Measurements from ENCODE around the gene TP53TG3.
"Not testable (repeated sequence)": the region's sequence is repeated elsewhere in the genome, so short reads cannot be mapped to it uniquely, and the experiment has no call there.

Gene TP53TG3

GRCh38 chr16:32676065-32676464 is at the start of gene TP53TG3:
TP53TG3 (minus strand) TSS chr16:32676165; CDS start chr16:32676097, 68 bp downstream.
- DNase-seq: not testable (repeated sequence)

- DNase-seq: not testable (repeated sequence)
Measured at GRCh38 chr16:32650876-32651275, 25.1 kb downstream of the TP53TG3 start.

GRCh38 chr16:32647562-32647961 is 28.4 kb downstream of the TP53TG3 start:
- not testable (repeated sequence) for DNase-seq

GRCh38 chr16:32646780-32647179 is 29.2 kb downstream of the TP53TG3 start:
- DNase-seq: not testable (repeated sequence)

GRCh38 chr16:32646177-32646576 is 29.8 kb downstream of the TP53TG3 start:
- not testable (repeated sequence) for DNase-seq

GRCh38 chr16:32645278-32645908 is 30.6 kb downstream of the TP53TG3 start:
- not testable (repeated sequence) for DNase-seq

- not testable (repeated sequence) for DNase-seq
Measured at GRCh38 chr16:32644715-32645114, 31.2 kb downstream of the TP53TG3 start.

GRCh38 chr16:32637614-32638013 is 38.4 kb downstream of the TP53TG3 start:
- not testable (repeated sequence) for DNase-seq

GRCh38 chr16:32632096-32632495 is 43.9 kb downstream of the TP53TG3 start:
- DNase-seq: not testable (repeated sequence)
